Testis (tissue), 3 donors: ENCODE results near the gene PIP4P1. TPM values are rescaled to one million over a fixed set of nuclear protein-coding genes. Genes with fewer than 3 reads are reported as not detected.

Experiments used
- DNase-seq: peaks from one replicate; pipeline ENCODE4 v3.0.0-alpha.2; 2019
- H3K27ac ChIP-seq, 2 donors: fragments of 200-600 bp; sonication (generic); one replicate each; pipeline ENCODE4 v1.5.1; 2019
- H3K27me3 ChIP-seq: fragments of 200-600 bp; sonication (generic); one replicate; pipeline ENCODE4 v1.5.1; 2019
- H3K36me3 ChIP-seq: fragments of 200-600 bp; sonication (generic); one replicate; pipeline ENCODE4 v1.5.1; 2017; ENCODE audit warnings: low read depth; ENCODE audit errors: missing control alignments
- H3K4me1 ChIP-seq: fragments of 200-600 bp; sonication (generic); one replicate; pipeline ENCODE4 v1.5.1; 2019
- H3K4me3 ChIP-seq, 2 donors: fragments of 200-600 bp; sonication (generic); one replicate each; pipeline ENCODE4 v1.5.1; 2017 to 2019
- H3K9me3 ChIP-seq: fragments of 200-600 bp; sonication (generic); one replicate; pipeline ENCODE4 v1.5.1; 2017
- CTCF ChIP-seq, 3 experiments: fragments of 450-650 bp in 2 of 3; fragments of 200-600 bp in 1 of 3; sonication (generic) in 1 of 3; IDR thresholded peaks; one replicate each; pipeline ENCODE4 v1.5.1; 2016 to 2019; ENCODE audit warnings: antibody characterized with exemption in 3 of 3, mild to moderate bottlenecking in 2 of 3, moderate library complexity in 1 of 3
- POLR2A ChIP-seq: fragments of 450-650 bp; IDR thresholded peaks from one replicate; pipeline ENCODE4 v1.6.1; 2017; ENCODE audit warnings: antibody characterized with exemption, mild to moderate bottlenecking, moderate library complexity
- WGBS, 2 donors: methylation state at CpG; one replicate each; pipeline ENCODE4 v1.1.5; 2018; 5-methylcytosine and 5-hydroxymethylcytosine counted together
- intact Hi-C: fragments of 100-400 bp; cut with DNase I; formaldehyde crosslinking; loops from one replicate; pipeline ENCODE4 v1.15.1; 2023; ENCODE audit warnings: low total_unique reads
- polyA plus RNA-seq: library from polyadenylated mRNA; stranded (reverse); fragments of 350-450 nt; fragmentation: Illumina TruSeq; extraction: RNeasy Lipid Tissue Mini Kit (QIAGEN cat#74804); gene quantifications from one replicate; pipeline ENCODE4 v1.2.3, GENCODE V29; 2014; ENCODE audit warnings: low read depth, low replicate concordance; ENCODE audit not compliant: insufficient read depth
- total RNA-seq, 2 donors: library from RNA; depleted of rRNA; stranded (reverse); fragments of >200 nt; gene quantifications; one replicate each; pipeline ENCODE4 v1.2.3, GENCODE V29; 2016

Gene PIP4P1
- total and polyA plus RNA-seq, 3 donors from 2014 or later: 33.4 to 50.8 (median 38.8) TPM

DNA sequence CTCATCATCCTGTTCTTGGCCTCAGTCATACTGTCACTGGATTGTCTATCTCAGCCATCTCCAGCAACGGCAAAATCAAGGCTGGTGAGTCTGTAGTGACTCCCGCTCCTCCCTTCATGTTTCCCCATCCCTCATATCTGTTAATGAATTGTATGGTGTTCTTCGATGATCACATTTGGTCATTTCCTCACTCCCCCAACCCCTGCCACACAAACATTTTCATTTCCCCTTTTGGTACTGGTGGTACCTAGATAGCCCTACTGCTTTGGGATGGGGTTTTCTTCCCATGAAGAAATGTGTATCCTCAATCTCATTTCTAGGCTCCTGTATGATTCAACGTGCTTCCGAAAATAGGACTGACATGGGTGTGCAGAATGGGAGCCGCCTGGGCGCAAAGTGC is 22.6 kb downstream of the PIP4P1 start:
- no peak for DNase-seq
- H3K4me1 ChIP-seq: peaks cover 15% of the 10 kb centered on the region
- H3K27ac ChIP-seq: no peak overlapping the region
- H3K36me3 ChIP-seq: no peaks in the 10 kb centered on the region
- no peak for TF ChIP-seq POLR2A
- TF ChIP-seq CTCF (IDR thresholded peaks at IDR 0.05): no peak
- no peak overlapping the region for H3K4me3 ChIP-seq
- no peaks in the 10 kb centered on the region for H3K9me3 ChIP-seq
- H3K27me3 ChIP-seq: no peaks in the 10 kb centered on the region
- intact Hi-C loops: no loop called here
- 88 to 94% methylated on average over 7 of the region's 7 CpGs for WGBS, 2 donors

DNA sequence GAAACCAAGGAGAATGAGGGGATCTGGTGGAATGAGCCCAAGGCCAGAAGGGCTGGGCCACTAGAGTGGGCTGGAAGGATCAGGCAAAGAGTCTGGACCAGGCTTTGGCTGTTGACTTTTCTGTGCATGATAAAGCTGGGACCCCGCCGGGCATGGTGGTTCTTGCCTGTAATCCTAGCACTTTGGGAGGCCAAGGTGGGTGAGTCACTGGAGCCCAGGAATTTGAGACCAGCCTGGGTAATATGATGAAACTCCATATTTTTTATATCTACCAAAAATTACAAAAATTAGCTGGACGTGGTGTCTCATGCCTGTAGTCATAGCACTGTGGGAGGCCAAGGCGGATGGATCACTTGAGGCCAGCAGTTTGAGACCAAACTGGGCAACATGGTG is 24.9 kb downstream of the PIP4P1 start:
- Histone ChIP-seq H3K27ac (no peak overlapping the region), H3K27me3 (no peaks in the 10 kb centered on the region), H3K9me3 (no peaks in the 10 kb centered on the region), H3K4me3 (no peak overlapping the region), H3K36me3 (no peaks in the 10 kb centered on the region), H3K4me1 (peaks cover 15% of the 10 kb centered on the region)
- TF ChIP-seq CTCF (IDR thresholded peaks at IDR 0.05) (no peak), POLR2A (no peak)
- DNase-seq: no peak
- intact Hi-C loops: no loop called here
- WGBS, 2 donors: 92 to 93% methylated on average over 4 of the region's 4 CpGs

- peak within 1 kb of the TSS; percentile 43 to 62 for H3K4me3 ChIP-seq
- no peaks in the 10 kb centered on the region for H3K9me3 ChIP-seq
- DNase-seq: no peak
- H3K36me3 ChIP-seq: no peaks in the 10 kb centered on the region
- no peaks in the 10 kb centered on the region for H3K27me3 ChIP-seq
- no peak for TF ChIP-seq CTCF (IDR thresholded peaks at IDR 0.05)
- TF ChIP-seq POLR2A: no peak
- H3K27ac ChIP-seq: peak within 1 kb of the TSS; percentile 65 to 76
- H3K4me1 ChIP-seq: peaks cover 15% of the 10 kb centered on the region
- WGBS, 2 donors: 59 to 90% methylated on average over 8 to 17 of the region's 17 CpGs
- intact Hi-C loops: no loop called here
These were observed 25.5 kb downstream of the PIP4P1 start, which contains the start of gene KLHL33 for GRCh38 chr14:20435582-20436362. Gene KLHL33, minus strand, starts transcription at chr14:20436166. Its CDS starts 355 bp downstream, at chr14:20435811.

GRCh38 chr14:20434701-20435581 is 26.3 kb downstream of the PIP4P1 start:
- TF ChIP-seq POLR2A (no peak), CTCF (IDR thresholded peaks at IDR 0.05) (no peak)
- no peaks in the 10 kb centered on the region for H3K9me3 ChIP-seq
- DNase-seq: peak; percentile 84
- peak overlapping the region; percentile 43 to 62 for H3K4me3 ChIP-seq
- H3K36me3 ChIP-seq: no peaks in the 10 kb centered on the region
- intact Hi-C loops: no loop called here
- 7 to 13% methylated on average over 41 to 43 of the region's 44 CpGs for WGBS, 2 donors
- peak overlapping the region; percentile 65 to 76 for H3K27ac ChIP-seq
- no peaks in the 10 kb centered on the region for H3K27me3 ChIP-seq
- H3K4me1 ChIP-seq: peaks cover 15% of the 10 kb centered on the region
